Ishikawa (cell line): ENCODE results near the gene SPOCK2.

Source experiments
- CEBPB ChIP-seq: IDR thresholded peaks from 2 replicates; pipeline ENCODE4 v1.6.1; 2012
- CREB1 ChIP-seq: IDR thresholded peaks from 2 replicates; pipeline ENCODE4 v1.6.1; 2012; ENCODE audit warnings: low read depth
- EGR1 ChIP-seq: IDR thresholded peaks from 2 replicates; pipeline ENCODE4 v1.6.1; 2012
- EP300 ChIP-seq: IDR thresholded peaks from 2 replicates; pipeline ENCODE4 v1.6.1; 2012; ENCODE audit warnings: borderline replicate concordance
- FOXM1 ChIP-seq: IDR thresholded peaks from 2 replicates; pipeline ENCODE4 v1.6.1; 2012; ENCODE audit warnings: low read depth, borderline replicate concordance
- MAX ChIP-seq: IDR thresholded peaks from 2 replicates; pipeline ENCODE4 v1.6.1; 2012
- NFIC ChIP-seq: IDR thresholded peaks from 2 replicates; pipeline ENCODE4 v1.6.1; 2012
- RAD21 ChIP-seq: IDR thresholded peaks from 2 replicates; pipeline ENCODE4 v1.6.1; 2012; ENCODE audit warnings: low read depth
- REST ChIP-seq: IDR thresholded peaks from 2 replicates; pipeline ENCODE4 v1.6.1; 2012; ENCODE audit warnings: low read depth, mild to moderate bottlenecking
- TAF1 ChIP-seq: IDR thresholded peaks from 2 replicates; pipeline ENCODE4 v1.6.1; 2012; ENCODE audit warnings: low read depth, mild to moderate bottlenecking
- TCF12 ChIP-seq: IDR thresholded peaks from 2 replicates; pipeline ENCODE4 v1.6.1; 2012; ENCODE audit warnings: low read depth
- TEAD4 ChIP-seq: IDR thresholded peaks from 2 replicates; pipeline ENCODE4 v1.6.1; 2012
- USF1 ChIP-seq: IDR thresholded peaks from 2 replicates; pipeline ENCODE4 v1.6.1; 2012
- YY1 ChIP-seq: IDR thresholded peaks from 2 replicates; pipeline ENCODE4 v1.6.1; 2012; ENCODE audit warnings: low read depth
- ZBTB7A ChIP-seq: IDR thresholded peaks from 2 replicates; pipeline ENCODE4 v1.6.1; 2012; ENCODE audit warnings: low read depth

The SPOCK2 gene

GRCh38 chr10:72114706-72115450 is 26.5 kb upstream of the SPOCK2 start:
- no peak for TF ChIP-seq USF1
- no peak for TF ChIP-seq EP300
- TF ChIP-seq MAX = no peak
- no peak for TF ChIP-seq REST
- no peak for TF ChIP-seq TAF1
- no peak for TF ChIP-seq TEAD4
- TF ChIP-seq YY1 = no peak
- no peak for TF ChIP-seq FOXM1
- TF ChIP-seq CEBPB = no peak
- TF ChIP-seq CREB1 = no peak
- TF ChIP-seq ZBTB7A = no peak
- TF ChIP-seq NFIC = no peak
- TF ChIP-seq TCF12 = no peak
- TF ChIP-seq RAD21 = no peak
- TF ChIP-seq EGR1 = no peak

- TF ChIP-seq TEAD4 (no peak), ZBTB7A (no peak), USF1 (no peak), CREB1 (no peak), TCF12 (no peak), TAF1 (no peak), NFIC (no peak), RAD21 (no peak), MAX (no peak), REST (no peak), YY1 (no peak)
Observed at GRCh38 chr10:72110673-72111401, 22.5 kb upstream of the SPOCK2 start.

GRCh38 chr10:72109636-72110157 is 21.3 kb upstream of the SPOCK2 start:
- no peak for TF ChIP-seq YY1
- TF ChIP-seq CEBPB = no peak
- no peak for TF ChIP-seq EGR1
- no peak for TF ChIP-seq RAD21
- no peak for TF ChIP-seq FOXM1
- no peak for TF ChIP-seq TEAD4
- TF ChIP-seq TAF1 = no peak
- no peak for TF ChIP-seq NFIC
- TF ChIP-seq ZBTB7A = no peak
- no peak for TF ChIP-seq USF1

GRCh38 chr10:72108830-72109635 is 20.7 kb upstream of the SPOCK2 start:
- TF ChIP-seq TEAD4 (peak; percentile 31; the same call in 1 of the 2 replicates), CEBPB (no peak), FOXM1 (no peak), REST (no peak), ZBTB7A (no peak)
